Cardiac fibroblast (primary cell): ENCODE measurements around the gene ULK3.

Experiments used
- DNase-seq, 2 donors: peaks; one replicate each; pipeline versions ENCODE4 v3.0.0 to v3.0.0-alpha.2; 2010; ENCODE audit warnings: low read depth in 2 of 2
- H3K4me3 ChIP-seq, 2 donors: replicated peaks in 1 of 2; 1 replicate in 1 of 2; 2 replicates in 1 of 2; pipeline ENCODE4 v1.5.1; 2011; ENCODE audit warnings: low read depth in 2 of 2, low read length in 2 of 2, mild to moderate bottlenecking in 2 of 2, moderate library complexity in 1 of 2
- TF ChIP-seq, protein P1 (sequence below): IDR thresholded peaks from one replicate; pipeline ENCODE4 v1.5.1; 2011; ENCODE audit warnings: low read depth, mild to moderate bottlenecking, low read length, inconsistent platforms

ULK3 gene

GRCh38 chr15:74825866-74826265 is 17.1 kb downstream of the ULK3 start:
- no peak overlapping the region for H3K4me3 ChIP-seq
- no peak for DNase-seq
- TF ChIP-seq, protein P1, sequence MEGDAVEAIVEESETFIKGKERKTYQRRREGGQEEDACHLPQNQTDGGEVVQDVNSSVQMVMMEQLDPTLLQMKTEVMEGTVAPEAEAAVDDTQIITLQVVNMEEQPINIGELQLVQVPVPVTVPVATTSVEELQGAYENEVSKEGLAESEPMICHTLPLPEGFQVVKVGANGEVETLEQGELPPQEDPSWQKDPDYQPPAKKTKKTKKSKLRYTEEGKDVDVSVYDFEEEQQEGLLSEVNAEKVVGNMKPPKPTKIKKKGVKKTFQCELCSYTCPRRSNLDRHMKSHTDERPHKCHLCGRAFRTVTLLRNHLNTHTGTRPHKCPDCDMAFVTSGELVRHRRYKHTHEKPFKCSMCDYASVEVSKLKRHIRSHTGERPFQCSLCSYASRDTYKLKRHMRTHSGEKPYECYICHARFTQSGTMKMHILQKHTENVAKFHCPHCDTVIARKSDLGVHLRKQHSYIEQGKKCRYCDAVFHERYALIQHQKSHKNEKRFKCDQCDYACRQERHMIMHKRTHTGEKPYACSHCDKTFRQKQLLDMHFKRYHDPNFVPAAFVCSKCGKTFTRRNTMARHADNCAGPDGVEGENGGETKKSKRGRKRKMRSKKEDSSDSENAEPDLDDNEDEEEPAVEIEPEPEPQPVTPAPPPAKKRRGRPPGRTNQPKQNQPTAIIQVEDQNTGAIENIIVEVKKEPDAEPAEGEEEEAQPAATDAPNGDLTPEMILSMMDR, result no peak

DNA sequence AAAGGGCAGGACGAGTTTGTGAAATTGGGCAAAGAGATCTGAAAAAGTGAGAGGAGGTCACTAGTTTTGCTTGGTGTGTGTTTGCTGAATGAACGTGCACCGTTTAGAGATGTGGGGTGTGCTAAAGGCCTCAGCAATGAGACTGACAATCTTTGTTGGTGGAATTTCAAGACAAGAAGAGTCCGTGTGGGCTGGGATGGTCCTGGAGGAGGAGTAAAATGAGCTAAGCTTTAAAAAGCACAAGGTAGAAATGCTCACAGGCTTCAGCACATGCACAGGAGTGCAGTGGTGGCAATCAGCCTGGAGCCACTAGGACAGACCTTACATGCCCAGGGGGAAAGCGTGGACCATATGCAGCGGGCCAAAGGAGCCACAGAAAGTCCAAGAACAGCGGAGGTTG is 18.0 kb downstream of the ULK3 start:
- no peak overlapping the region for H3K4me3 ChIP-seq
- DNase-seq, result no peak
- TF ChIP-seq, protein P1, result no peak

GRCh38 chr15:74823324-74823723 is 19.6 kb downstream of the ULK3 start:
- H3K4me3 ChIP-seq, result no peak overlapping the region
- no peak for DNase-seq
- TF ChIP-seq, protein P1, result no peak

GRCh38 chr15:74822233-74822632 is 20.7 kb downstream of the ULK3 start:
- H3K4me3 ChIP-seq, result no peak overlapping the region
- DNase-seq, result no peak
- TF ChIP-seq, protein P1, result no peak

- DNase-seq, result no peak
- TF ChIP-seq, protein P1, result no peak
These were observed 21.2 kb downstream of the ULK3 start for GRCh38 chr15:74821790-74822158.

DNA sequence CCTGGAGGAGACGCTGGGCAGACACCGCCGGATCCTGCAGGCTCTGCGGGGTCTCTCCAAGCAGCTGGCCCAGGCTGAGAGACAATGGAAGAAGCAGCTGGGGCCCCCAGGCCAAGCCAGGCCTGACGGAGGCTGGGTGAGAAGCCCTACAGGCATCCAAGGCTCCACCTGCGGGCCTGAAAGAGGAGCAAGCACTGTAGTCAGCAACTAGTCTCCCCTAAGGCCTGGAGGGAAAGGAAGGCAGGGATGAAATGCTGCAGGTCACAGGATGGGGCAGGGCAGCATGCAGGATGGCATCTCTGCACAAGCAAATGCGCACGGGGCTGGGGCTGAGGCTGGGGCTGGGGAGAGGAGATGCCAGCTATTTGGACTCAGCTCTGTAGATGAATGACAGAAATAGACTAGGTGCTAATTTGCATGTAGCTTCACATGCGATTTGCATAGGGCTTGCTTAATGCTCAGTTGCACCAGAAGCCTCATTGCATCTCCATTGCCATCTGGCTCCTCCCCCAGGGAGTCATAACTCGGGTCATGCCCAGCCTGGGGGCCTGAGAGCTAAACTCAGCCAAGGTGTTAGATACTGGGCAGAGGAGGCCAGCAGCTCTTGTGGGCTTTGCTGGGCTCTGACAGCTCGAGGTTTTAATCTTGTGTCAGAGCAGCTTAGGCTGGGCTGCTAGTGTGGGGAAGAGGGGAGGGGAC is 21.7 kb downstream of the ULK3 start:
- TF ChIP-seq, protein P1, result no peak
- no peak overlapping the region for H3K4me3 ChIP-seq
- no peak for DNase-seq

More at GRCh38 chr15:74821790-74822158, 21.2 kb downstream of the ULK3 start:
- no peak overlapping the region for H3K4me3 ChIP-seq

DNA sequence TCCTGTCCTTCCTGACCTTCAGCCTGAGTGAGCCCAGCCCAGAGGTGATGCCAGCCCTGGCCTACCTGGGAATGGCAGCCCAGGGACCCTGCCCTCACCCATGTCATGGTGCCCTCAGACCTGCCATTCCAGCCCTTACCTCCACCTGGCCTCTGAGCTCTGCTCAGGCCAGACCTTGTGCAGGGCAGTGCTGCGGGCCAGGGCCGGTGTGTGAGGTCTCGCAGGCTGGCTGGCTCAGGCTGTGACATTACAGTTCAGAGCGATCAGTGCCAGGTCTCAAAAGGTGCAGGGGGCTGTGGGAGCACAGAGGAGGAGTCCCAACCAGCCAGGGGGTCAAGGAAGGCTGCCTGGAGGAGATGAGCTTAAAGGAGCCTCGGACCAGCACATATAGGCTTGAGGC is 22.9 kb downstream of the ULK3 start:
- TF ChIP-seq, protein P1, result no peak
- H3K4me3 ChIP-seq, result no peak overlapping the region
- no peak for DNase-seq
